Central memory CD4-positive, alpha-beta T cell (primary cell): ENCODE results near the gene INPP5A.

ENCODE experiments used
- DNase-seq: peaks from one replicate; pipeline ENCODE4 v3.0.0; 2022

The INPP5A gene

DNA sequence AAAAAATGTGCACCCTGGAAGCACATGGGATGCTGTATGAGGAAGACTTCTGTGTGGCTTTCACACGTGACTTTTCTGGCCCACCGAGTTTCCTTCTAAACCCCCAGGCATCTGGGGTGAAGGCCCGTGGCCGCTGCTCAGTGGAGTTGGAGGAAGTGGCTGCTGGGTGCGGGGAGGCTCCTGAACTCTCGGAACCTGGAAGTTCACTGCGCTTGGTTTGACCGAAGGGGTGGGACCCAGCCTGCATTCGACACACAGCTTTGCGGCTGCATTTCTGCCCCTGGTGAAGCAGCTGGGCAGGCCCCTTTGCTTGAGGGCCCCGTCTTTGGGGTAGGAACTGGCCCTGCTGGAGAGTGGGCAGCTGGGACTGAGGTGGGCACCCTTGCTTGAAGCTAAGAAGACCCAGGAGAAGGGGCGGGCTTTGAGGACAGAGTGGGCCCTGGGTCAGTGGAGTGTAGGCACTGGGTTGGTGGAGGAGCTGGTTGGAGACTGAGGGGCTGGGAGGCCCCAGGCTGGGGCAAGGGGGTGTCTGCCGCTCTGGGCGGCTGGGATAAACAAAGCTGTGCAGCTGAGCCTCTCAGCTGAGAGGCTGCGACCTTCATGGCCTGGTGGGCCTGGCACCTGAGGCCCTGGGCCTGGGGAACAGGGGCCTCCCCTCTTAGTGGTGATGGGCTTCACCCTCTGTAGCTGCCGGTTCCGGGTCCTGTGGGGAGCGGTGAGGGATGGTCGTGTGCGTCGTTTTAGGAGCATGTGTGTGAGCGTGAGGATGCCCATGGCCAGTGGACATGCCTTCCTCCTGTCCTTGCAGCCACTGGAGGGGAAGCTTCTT is 78.0 kb downstream of the INPP5A start:
- DNase-seq = no peak

DNA sequence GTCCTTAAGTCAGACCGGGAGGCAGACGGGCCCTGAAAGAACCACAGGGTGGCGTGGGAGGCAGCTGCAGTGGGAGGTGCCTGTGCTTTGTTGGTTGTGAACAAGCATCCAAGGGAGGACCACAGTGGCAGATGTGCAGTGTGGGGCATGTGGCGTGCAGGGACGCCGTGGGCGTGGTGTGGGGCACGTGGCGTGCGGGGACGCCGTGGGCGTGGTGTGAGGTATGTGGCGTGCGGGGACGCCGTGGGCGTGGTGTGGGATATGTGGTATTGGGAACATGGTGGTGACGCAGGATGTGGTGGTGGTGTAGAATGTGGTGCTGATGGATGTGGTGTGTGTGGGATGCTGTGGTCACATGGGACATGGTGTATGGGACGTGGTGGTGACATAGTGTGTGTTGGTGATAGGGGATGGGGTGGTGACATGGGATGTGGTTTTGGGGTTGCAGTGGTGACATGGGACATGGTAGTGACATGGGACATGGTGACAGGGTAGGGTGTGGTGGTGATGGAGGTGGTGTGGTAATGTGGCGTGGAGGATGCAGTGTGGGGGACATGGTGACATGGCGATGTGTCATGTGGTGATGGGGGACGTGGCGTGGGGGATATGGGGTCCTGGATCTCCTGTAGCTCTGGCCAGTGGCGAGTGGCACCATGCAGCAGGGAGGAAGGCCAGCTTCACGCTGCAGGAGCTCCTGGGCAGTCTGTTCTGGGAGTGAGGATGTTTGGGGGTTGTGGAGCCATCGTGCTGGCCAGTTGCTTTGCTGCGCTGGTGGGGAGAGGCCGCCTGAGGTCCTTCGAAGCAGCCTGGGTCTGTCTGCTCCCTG is 78.8 kb downstream of the INPP5A start:
- peak; percentile 82 for DNase-seq

DNA sequence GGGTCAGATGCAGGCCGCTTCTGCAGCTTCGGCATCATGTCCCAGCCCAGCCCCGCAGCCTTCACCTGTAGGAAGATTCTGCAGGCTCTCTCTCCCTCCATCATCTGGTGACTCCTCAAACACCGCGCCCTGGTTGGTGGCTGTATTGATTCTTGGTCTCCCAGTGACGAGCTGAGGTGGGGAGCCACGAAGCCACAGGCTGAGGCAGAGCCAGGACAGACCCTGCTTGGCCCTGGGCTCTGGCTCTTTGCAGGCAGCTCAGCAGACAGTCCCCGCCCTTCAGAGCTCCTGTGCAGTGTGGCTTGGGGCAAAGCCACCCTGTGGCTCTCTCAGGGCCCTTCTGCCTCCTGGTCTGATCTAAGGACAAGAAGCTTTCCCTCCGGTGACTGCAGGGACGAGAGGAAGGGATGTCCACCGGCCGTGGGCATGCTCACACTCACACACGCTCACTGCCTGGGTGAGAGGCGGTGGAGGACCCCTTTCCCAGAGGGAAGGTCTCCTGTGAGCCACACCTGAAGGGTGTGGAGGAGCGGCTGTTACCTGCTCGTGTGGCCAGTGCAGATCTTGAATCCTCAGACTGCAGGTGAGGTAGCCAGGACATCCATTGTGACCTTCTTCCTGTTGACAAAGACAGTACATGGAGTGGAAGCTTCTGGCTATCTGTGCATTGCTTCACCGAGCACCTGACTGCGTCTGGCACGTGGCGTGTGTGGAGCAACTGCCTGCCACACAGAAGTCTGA is 79.6 kb downstream of the INPP5A start:
- no peak for DNase-seq

DNA sequence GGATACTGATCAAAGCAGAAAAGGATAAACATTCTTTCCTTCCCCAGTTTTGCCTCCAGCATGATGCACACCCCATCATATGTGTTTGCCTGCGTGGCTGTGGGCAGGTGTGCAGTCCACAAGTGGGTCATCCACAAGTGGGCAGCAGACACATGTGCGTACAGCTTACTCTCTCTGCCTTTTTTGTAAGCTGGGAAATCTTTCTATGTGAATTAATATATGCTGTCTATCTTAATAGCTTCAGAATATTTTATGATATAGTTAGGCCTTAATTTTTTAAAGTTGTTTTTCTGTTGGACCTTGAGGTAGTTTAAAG is 80.1 kb downstream of the INPP5A start:
- no peak for DNase-seq

- no peak for DNase-seq
These were observed 80.8 kb downstream of the INPP5A start for GRCh38 chr10:132618158-132618919.

GRCh38 chr10:132619927-132620326 is 82.3 kb downstream of the INPP5A start:
- no peak for DNase-seq

- no peak for DNase-seq
These were observed 86.7 kb downstream of the INPP5A start for GRCh38 chr10:132624061-132624846.

DNA sequence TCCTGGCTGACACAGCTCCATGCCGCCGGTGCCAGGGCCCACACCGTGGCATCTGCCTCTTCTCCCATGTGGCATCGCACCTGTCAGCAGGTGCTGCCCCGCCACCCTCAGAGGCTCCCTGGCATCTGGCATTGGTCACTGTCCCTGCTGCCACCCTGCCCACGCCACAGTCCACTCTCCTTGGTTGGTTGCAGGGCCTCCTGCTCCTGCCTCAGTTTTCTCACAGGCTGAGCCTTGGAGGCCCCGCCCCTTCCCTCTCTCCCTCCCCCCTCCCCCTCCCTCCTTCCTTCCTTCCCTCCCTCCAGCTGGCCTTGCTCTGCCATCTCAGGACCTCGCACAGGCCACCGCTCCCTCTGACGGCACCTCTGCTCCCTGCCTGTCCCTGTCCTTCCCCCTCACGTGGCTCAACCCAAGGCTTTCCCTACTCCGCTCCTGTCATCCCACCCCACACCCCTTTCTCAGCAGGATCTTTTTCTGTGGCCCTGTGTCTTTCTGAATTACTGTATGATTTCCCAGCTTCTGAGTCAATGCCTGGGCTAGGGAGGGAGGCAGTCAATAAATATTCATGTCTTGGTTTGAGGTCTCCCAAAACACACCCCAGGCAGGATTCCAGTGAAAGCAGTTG is 87.4 kb downstream of the INPP5A start:
- no peak for DNase-seq

GRCh38 chr10:132626019-132626760 is 88.6 kb downstream of the INPP5A start:
- no peak for DNase-seq

DNA sequence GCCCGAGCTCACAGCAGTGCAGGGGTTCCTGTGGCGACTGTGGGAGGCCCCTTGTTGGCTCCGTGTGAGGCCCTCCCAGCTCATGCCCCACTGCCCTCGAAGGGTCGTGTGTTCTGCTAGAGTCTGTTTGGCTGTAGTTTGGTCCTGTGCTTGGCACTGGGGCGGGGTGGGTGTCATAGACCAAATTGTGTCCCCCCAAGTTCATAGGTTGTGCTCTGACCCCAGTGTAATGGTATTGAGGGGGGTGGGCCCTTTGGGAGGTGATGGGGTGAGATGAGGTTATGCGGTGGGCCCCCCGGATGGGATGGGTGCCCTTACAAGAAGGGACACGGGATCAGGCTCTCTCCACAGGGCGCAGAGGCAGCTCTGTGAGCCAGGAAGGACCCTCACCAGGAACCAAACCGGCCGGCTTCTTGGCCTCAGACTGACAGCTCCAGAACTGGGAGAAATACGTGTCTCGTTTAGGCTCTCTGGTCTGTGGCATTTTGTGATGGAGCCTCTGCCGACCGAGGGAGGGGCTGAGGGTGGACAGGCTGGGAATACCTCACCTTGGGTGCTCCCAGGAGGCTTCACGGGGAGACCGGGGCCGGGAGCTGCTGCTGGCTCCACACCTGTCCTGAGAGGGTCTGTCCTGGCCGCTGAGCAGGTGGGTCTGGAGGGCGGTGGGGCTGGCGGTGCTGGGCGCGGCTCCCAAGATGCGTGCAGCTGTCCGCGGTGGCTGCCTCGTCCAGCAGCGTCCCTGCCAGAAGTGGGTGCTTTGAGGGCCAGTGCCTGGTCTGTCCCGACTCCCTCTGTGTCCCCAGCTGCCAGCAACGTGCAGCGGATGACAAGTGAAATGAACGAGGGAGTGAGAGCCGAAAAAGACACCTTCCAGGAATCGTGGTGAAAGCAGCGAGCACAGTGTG is 89.4 kb downstream of the INPP5A start:
- DNase-seq = no peak

- no peak for DNase-seq
These were observed 90.3 kb downstream of the INPP5A start for GRCh38 chr10:132627666-132628531.

DNA sequence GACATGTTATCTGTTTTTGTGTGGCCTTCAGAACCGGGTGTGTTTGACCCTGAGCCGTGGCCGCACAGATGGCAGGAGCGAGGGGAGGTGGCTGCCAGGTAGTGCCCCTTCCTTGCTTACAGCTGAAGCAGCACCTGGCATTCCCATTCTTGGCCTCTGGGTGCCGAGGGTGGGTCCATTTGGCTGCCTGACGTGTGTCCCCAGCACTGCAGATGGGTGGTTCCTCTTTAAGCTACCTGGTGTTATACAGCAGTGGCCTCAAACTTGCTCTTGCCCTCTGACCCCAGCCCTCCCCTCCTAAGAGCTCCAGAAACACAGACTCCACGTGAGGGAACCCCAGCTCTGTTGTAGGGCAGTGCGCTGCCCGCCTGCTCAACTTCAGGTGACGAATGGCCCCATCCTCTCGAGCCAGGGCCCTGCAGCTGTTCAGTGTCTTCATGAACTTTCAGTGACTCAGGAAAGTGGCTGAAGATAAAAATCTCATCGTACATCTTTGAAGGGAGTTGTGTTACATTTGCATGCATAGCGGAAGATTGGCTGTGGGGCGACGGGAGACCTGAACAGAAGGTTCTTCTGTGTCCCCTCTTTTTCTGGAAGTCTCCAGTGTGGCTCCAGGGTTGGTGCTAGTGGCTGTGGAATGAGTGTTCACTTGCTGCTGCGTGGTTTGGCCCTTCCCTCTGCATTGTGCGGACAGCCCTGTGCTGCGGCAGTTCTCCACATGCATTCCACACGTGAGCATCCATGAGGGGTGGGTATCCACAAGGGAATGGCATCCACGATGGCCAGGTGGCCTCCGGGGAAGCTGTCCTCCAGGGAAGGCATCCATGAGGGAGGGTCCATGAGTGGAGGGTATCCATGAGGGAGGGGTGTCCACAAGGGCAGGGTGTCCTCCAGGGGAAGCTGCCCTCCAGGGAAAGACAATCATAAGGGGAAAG is 91.6 kb downstream of the INPP5A start:
- DNase-seq = no peak

DNA sequence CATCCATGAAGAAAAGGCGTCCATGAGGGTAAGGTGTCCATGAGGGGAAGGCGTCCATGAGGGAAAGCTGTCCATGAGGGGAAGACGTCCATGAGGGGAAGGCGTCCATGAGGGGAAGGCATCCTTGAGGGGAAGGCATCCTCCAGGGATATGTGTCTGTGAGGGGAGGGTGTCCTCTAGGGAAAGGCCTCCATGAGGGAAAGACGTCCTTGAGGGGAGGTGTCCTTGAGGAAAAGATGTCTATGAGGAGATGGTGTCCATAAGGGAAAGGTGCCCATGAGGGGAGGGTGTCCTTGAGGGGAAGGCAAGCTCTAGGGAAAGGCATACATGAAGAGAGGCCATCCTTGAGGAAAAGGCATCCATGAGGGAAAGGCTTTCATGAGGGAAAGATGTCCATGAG is 92.6 kb downstream of the INPP5A start:
- DNase-seq = no peak

- no peak for DNase-seq
These were observed 93.2 kb downstream of the INPP5A start for GRCh38 chr10:132630666-132631337.

GRCh38 chr10:132631338-132631735 is 93.8 kb downstream of the INPP5A start:
- no peak for DNase-seq

GRCh38 chr10:132632091-132632561 is 94.5 kb downstream of the INPP5A start:
- no peak for DNase-seq
